DMS53 treated with DMSO at 0.1 percent for 48 hours (cell line): ENCODE measurements around the gene CACNA1I.

Experiments
- DNase-seq: peaks from one replicate; lab custom pipeline; 2025; ENCODE audit not compliant: unreplicated experiment; lab: John Stamatoyannopoulos, UW

CACNA1I gene

GRCh38 chr22:39686776-39687525 lies 116.4 kb downstream of the CACNA1I start:
- DNase-seq = no peak

DNA sequence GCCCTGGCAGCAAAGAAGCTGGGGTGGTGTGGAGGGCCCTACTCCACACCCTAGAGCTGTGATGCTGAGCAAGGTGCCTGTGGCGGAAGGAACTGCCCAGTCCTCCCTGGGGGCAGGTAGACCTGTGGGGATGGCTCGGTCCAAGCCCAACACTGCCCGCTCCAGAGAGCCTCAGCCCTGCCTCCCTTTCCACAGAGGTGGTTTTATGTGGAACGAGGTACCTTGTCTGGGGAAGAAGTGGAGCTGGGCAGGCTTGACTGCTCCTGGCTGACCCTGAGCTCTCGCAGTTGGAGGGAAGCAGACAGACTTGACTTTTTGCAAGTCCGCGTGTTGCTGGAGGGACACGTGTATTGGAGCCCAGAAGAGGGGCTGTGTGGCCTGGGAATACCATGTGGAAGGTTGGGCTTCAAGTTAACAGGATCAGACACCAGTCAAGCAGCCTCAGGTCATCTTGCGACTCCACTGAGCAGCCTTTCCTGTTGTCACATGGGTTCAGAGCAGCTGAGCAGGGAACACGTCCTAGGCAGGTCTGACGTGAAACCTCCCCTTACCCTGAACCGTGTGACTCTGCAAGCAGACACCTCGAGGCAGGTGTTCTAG lies 117.7 kb downstream of the CACNA1I start:
- DNase-seq = no peak

- DNase-seq = no peak
These were observed 118.9 kb downstream of the CACNA1I start for GRCh38 chr22:39689421-39689820.

- no peak for DNase-seq
These were observed 120.5 kb downstream of the CACNA1I start for GRCh38 chr22:39690881-39691605.

DNA sequence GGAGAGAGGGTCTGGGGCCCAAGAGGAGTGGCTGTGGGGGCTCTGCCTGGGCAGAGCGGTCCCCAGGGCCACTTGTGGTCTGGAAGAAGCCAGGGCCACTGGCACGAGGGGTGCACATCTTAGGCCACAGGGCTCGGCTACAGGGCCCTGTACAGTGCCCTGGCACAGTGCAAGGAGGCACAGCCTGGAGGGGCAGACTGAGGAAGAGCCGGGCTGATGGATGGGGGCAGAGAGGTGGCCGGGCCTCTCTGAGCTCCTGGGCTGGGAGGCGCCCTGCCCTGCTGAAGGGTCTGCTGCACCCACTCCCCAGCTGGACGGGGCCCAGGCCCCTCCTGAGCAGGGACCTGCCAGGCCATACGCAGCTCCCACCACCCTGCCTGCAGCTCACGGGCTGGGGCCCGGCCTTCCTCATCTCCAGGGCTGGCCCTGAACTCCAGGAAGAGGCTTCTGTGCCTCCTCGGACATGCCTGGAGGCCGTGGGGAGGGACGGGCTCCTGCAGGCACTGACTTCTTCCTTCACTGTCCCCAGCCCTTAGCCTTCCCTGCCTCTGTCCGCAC lies 123.5 kb downstream of the CACNA1I start:
- no peak for DNase-seq

- no peak for DNase-seq
These were observed 127.4 kb downstream of the CACNA1I start for GRCh38 chr22:39697790-39698430.

- peak; percentile 71 for DNase-seq
These were observed 129.2 kb downstream of the CACNA1I start for GRCh38 chr22:39699631-39700360.

DNA sequence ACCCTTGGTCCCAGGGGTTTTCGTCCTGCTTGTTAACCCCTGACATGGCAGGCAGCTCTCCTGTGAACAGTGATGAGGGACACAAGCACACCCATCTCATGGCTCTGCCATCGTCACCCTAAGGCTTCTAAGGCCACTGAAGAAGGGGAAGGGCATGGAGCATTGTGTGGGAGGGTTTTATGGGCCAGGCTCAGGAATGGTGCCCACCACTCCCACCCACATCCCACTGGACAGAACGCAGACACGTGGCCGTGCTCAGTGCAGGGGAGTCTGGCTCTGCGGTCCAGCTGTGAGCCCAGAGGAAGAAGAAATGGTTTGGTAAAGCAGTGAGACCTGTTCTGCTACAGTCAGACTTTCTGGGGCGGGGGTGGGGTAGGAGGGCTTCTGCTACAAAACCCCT lies 130.0 kb downstream of the CACNA1I start:
- no peak for DNase-seq

GRCh38 chr22:39703091-39703490 lies 132.5 kb downstream of the CACNA1I start:
- DNase-seq = no peak

- no peak for DNase-seq
These were observed 133.5 kb downstream of the CACNA1I start for GRCh38 chr22:39703928-39704639.

- DNase-seq = no peak
These were observed 134.8 kb downstream of the CACNA1I start for GRCh38 chr22:39705386-39705785.

DNA sequence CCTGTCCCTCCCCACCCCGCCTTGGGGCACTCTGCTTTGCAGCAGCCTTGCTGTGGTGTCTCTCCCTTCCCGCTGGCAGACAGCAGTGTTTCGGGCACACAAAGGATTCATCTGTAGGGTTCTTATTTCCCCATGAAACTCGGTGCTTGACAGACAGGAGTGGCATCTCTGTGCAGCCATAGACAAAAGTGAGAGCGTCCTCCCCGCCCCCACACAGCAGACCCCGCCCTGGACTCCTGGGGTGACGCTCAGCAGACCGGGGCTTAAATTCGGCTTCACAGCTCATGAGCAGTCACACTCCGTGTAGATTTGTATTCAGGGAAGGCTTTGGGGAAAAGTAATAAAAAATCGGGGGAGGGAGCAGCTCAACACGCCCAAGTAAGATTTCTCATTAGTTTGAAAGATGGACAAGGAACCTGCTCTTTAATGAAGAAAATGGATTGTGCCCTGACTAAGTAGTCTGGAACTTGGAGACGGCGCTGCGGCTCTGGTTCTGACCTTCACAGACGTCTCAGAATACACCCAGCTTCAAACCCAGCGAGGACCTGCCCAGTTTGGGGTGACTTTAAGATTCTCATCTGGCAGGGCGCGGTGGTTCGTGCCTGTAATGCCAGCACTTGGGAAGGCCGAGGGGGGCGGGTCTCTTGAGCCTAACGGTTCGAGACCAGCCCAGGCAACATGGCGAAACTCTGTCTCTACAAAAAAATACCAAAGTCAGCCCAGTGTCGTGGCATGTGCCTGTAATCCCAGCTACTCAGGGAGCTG lies 136.0 kb downstream of the CACNA1I start:
- no peak for DNase-seq

DNA sequence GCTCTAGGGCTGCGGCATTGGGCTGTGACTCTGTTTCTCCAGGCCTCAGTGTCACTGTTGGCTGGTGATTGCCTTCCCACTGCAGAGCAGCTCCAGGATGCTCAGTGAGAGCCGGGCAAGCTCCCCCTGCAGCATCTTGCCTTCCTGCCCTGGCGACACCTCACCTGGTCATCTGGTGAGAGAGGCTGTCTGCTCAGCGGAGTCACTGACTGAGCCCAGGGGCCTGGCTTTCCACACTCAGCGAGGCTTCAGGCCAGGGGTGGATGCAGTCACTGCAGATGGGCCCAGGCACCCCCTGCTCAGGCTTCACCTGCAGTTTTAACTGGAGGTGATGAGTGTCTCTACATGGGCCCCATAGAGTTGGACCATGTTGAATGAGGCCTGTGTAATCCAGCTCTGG lies 136.8 kb downstream of the CACNA1I start:
- no peak for DNase-seq

- DNase-seq = no peak
These were observed 137.3 kb downstream of the CACNA1I start for GRCh38 chr22:39707816-39708215.

DNA sequence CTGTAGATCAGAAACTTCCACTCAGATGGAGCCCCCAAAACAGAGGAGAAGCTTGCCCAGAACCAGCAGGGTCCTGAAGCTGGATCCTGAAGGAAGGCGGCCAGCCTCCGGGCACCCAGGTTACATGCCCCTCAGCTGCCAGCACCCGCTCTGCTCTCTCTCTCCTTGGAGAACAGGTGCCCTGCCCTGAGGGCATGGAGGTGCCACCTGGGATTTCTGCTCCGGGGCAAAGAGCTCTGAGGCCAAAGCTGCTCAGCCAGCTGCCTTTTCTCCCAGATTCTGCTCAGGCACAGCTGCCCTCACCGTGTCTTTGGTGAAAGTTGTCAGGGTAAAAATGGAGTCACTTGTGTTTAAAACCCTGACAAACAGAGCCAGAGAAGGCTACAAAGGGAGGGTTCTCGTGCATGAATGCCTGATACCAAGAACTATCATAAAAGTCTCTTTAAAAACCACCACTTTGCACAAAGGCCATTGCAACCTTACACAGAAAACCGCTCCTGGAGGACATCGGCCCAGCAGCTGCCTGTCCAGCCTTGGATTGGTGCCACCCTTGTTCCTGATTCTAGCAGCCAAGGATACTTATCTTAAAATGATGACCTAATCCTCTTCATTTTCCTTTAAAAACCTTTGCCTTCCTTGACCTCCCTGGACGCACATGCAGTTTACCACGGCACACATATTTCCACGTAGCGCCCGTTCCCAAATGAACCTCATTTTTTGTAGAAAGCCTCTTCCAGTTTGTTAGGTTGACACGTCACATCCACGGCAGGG lies 140.0 kb downstream of the CACNA1I start:
- no peak for DNase-seq

DNA sequence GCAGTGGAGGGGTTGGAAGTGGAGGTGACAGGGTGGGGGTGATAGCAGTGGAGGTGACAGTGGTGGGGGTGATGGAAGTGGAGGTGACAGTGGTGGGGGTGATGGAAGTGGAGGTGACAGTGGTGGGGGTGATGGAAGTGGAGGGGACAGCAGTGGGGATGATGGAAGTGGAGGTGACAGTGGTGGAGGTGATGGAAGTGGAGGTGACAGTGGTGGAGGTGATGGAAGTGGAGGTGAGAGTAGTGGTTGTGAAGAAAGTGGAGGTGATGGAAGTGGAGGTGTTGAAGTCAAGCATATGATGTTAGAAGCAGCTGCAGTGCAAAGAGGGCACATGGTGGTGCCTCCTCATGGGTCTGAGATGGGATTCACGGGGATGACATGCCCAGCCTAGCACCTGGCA lies 141.5 kb downstream of the CACNA1I start:
- DNase-seq = no peak

DNA sequence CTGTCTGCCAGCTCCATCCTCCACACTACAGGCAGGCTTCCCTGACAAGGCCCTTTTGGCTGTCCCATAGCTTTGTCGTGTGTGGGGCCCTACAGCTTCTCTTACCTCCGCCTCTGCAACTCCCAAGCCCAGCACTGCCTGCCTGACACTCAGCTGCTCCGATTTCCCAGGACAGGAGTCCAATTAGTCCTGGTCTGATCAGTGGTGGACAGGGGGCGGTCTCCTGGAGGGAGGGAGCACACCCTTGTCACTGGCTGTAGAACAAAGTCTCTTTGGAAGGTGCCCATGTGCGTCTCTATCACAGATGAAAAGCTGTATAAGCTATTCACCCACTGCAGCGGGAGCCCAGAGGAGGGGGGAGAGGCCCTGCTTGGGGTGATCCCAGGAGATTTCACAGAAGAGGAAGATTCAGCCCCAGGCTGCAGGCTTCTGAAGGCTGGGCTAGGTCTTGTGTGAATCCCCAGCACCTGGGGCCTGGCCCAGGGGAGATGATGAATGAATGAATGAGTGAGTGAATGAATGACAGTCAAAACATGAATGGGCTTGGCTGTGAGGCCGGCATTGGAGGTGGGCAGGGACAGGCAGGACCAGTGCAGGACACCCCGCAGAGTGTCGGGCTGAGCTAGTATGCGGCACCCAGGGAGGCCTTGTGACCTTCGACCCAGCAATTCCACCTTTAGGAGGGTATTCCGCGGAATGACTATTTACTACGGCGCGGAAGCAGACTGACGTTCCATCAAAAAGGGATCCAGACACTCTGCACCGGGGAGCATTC lies 142.4 kb downstream of the CACNA1I start:
- DNase-seq = no peak

GRCh38 chr22:39713799-39714290 lies 143.3 kb downstream of the CACNA1I start:
- no peak for DNase-seq
